Right lobe of liver (tissue), 4 donors: ENCODE measurements around the gene BDKRB2.

Experiments
- POLR2A ChIP-seq: fragments of 450-650 bp; IDR thresholded peaks from one replicate; pipeline ENCODE4 v1.6.1; 2017; ENCODE audit warnings: antibody characterized with exemption, mild to moderate bottlenecking
- TF ChIP-seq, protein P1 (sequence below), 4 donors: fragments of 200-600 bp in 3 of 4; fragments of 450-650 bp in 1 of 4; IDR thresholded peaks; one replicate each; pipeline versions ENCODE4 v1.5.1 to v1.8.0; 2016 to 2022; ENCODE audit warnings: antibody characterized with exemption in 4 of 4, mild to moderate bottlenecking in 2 of 4
- donor health status: DM: no; HTN: no; CAD: no.
- donor health status: DM: no; HTN: no; CAD: no.
- donor health status: DM: no; HTN: yes; CAD: no.

DNA sequence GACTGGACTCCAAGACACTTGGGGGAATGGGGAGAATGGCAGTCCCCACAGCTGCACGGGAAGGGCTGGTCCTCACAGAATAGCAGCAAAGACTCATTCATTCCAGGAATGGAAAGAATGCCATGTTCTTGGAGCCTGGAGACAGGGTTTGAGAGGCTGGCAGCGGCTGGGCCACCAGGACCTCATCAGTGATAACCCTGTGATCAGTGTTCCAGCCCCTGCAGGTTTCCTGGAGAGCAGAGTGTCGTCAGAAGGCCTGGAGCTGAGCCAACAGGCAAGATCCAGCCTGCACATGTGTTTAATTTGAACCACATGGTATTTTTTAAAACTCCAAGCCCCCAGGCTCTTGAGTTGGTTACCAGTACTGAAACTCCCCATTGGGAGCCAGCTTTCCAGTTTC lies 62.7 kb downstream of the BDKRB2 start:
- TF ChIP-seq, protein P1, sequence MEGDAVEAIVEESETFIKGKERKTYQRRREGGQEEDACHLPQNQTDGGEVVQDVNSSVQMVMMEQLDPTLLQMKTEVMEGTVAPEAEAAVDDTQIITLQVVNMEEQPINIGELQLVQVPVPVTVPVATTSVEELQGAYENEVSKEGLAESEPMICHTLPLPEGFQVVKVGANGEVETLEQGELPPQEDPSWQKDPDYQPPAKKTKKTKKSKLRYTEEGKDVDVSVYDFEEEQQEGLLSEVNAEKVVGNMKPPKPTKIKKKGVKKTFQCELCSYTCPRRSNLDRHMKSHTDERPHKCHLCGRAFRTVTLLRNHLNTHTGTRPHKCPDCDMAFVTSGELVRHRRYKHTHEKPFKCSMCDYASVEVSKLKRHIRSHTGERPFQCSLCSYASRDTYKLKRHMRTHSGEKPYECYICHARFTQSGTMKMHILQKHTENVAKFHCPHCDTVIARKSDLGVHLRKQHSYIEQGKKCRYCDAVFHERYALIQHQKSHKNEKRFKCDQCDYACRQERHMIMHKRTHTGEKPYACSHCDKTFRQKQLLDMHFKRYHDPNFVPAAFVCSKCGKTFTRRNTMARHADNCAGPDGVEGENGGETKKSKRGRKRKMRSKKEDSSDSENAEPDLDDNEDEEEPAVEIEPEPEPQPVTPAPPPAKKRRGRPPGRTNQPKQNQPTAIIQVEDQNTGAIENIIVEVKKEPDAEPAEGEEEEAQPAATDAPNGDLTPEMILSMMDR (IDR thresholded peaks at IDR 0.05) = no peak
- TF ChIP-seq POLR2A = no peak
